IMR-90 (cell line): ENCODE measurements around the gene TSACC.

ENCODE experiments used
- BHLHE40 ChIP-seq: fragments of 150-350 bp; IDR thresholded peaks from 2 replicates; pipeline ENCODE4 v1.6.1; 2016; ENCODE audit warnings: mild to moderate bottlenecking, low read depth, low read length
- CEBPB ChIP-seq: IDR thresholded peaks from 2 replicates; pipeline ENCODE4 v1.6.1; 2012; ENCODE audit warnings: low read depth, low read length, improper control_type of control experiment
- CHD1 ChIP-seq: IDR thresholded peaks from 2 replicates; pipeline ENCODE4 v1.6.1; 2012; ENCODE audit warnings: low read depth, low read length, improper control_type of control experiment
- ELK1 ChIP-seq: fragments of 150-350 bp; IDR thresholded peaks from 2 replicates; pipeline ENCODE4 v1.6.1; 2016; ENCODE audit warnings: low read depth, mild to moderate bottlenecking, low read length, moderate library complexity, borderline replicate concordance
- MXI1 ChIP-seq: IDR thresholded peaks from 2 replicates; pipeline ENCODE4 v1.6.1; 2012; ENCODE audit warnings: low read depth, mild to moderate bottlenecking, low read length, moderate library complexity, borderline replicate concordance
- NFE2L2 ChIP-seq: fragments of 150-350 bp; IDR thresholded peaks from 2 replicates; pipeline ENCODE4 v1.6.1; 2016; ENCODE audit warnings: low read depth, mild to moderate bottlenecking, low read length
- POLR2A ChIP-seq: IDR thresholded peaks from 2 replicates; pipeline ENCODE4 v1.6.1; 2012; ENCODE audit warnings: mild to moderate bottlenecking, low read depth, low read length
- RAD21 ChIP-seq: IDR thresholded peaks from 2 replicates; pipeline ENCODE4 v1.6.1; 2012; ENCODE audit warnings: low read length, improper control_type of control experiment
- RCOR1 ChIP-seq: IDR thresholded peaks from 2 replicates; pipeline ENCODE4 v1.6.1; 2012; ENCODE audit warnings: mild to moderate bottlenecking, low read length, improper control_type of control experiment; ENCODE audit not compliant: insufficient replicate concordance
- RFX5 ChIP-seq: IDR thresholded peaks from 2 replicates; pipeline ENCODE4 v1.8.0; 2012; ENCODE audit warnings: low read depth, mild to moderate bottlenecking, low read length, moderate library complexity
- SMC3 ChIP-seq: fragments of 150-350 bp; IDR thresholded peaks from 2 replicates; pipeline ENCODE4 v1.6.1; 2016; ENCODE audit warnings: low read depth, mild to moderate bottlenecking, antibody characterized with exemption, low read length, moderate library complexity
- TF ChIP-seq, protein P1 (sequence below): conservative IDR thresholded peaks from 2 replicates; pipeline ENCODE4 v1.5.1; 2012; ENCODE audit warnings: mild to moderate bottlenecking, low read depth, low read length, improper control_type of control experiment
- TF ChIP-seq, protein P2 (sequence below): fragments of 150-350 bp; IDR thresholded peaks from 2 replicates; pipeline ENCODE4 v1.6.1; 2017; ENCODE audit warnings: mild to moderate bottlenecking, antibody characterized with exemption, low read length, low read depth

- TF ChIP-seq RAD21 (peak; percentile 63), MXI1 (no peak), CHD1 (no peak), POLR2A (no peak), CEBPB (no peak), SMC3 (peak; percentile 37; the same call in 1 of the 2 replicates), BHLHE40 (no peak), RFX5 (no peak), RCOR1 (no peak), ELK1 (no peak), NFE2L2 (no peak)
- TF ChIP-seq, protein P1, sequence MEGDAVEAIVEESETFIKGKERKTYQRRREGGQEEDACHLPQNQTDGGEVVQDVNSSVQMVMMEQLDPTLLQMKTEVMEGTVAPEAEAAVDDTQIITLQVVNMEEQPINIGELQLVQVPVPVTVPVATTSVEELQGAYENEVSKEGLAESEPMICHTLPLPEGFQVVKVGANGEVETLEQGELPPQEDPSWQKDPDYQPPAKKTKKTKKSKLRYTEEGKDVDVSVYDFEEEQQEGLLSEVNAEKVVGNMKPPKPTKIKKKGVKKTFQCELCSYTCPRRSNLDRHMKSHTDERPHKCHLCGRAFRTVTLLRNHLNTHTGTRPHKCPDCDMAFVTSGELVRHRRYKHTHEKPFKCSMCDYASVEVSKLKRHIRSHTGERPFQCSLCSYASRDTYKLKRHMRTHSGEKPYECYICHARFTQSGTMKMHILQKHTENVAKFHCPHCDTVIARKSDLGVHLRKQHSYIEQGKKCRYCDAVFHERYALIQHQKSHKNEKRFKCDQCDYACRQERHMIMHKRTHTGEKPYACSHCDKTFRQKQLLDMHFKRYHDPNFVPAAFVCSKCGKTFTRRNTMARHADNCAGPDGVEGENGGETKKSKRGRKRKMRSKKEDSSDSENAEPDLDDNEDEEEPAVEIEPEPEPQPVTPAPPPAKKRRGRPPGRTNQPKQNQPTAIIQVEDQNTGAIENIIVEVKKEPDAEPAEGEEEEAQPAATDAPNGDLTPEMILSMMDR: peak; percentile 63
- TF ChIP-seq, protein P2, sequence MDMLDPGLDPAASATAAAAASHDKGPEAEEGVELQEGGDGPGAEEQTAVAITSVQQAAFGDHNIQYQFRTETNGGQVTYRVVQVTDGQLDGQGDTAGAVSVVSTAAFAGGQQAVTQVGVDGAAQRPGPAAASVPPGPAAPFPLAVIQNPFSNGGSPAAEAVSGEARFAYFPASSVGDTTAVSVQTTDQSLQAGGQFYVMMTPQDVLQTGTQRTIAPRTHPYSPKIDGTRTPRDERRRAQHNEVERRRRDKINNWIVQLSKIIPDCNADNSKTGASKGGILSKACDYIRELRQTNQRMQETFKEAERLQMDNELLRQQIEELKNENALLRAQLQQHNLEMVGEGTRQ: no peak
Measured at GRCh38 chr1:156319664-156320063, 18.7 kb upstream of the TSACC start.
